Stimulated activated CD4-positive, alpha-beta T cell treated with anti-CD3 and anti-CD28 coated beads, Interleukin-2, amount 100 ng/mL, for 48 hours (primary cell): Measurements from ENCODE around the gene SARDH.

Experiments
- DNase-seq, 2 donors: peaks; one replicate each; pipeline ENCODE4 v3.0.0-alpha.2; 2020

The SARDH gene

DNA sequence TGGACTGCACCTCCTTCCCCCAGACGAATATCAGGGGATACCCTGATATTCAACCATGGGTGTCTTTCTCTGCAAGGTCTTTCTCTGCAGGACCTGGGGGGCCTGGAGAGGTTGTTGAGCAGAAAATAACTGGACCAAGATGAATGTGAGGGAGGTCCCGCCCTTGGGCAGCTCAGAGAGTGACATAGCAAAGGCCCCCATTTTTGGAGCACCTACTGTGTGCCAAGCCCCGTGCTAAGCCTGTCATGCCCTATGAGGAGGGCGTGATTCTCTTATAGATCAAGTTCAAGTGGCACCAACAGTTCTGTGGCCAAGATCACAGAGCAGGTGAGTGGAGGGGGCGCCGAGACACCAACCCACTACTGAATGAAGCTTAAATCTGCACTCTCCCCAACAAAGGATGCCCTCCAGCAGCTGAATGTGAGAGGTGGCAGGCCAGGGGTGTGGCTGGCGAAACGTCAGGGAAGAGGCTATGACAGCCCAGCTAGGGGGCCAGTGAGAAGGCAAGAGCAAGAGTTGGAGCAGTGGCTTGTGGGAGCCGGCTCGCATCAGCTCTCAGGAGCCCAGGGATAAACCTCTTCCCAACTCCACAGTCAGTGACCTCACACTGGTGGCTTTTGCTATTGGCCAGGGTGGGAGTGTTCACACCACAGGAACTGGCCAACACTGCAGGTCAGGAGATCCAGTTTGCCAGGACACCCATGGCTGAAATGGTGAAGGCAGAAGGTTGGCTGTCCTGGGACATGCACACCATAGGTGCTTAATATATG, 5.3 kb downstream of the SARDH start:
- DNase-seq = no peak

DNA sequence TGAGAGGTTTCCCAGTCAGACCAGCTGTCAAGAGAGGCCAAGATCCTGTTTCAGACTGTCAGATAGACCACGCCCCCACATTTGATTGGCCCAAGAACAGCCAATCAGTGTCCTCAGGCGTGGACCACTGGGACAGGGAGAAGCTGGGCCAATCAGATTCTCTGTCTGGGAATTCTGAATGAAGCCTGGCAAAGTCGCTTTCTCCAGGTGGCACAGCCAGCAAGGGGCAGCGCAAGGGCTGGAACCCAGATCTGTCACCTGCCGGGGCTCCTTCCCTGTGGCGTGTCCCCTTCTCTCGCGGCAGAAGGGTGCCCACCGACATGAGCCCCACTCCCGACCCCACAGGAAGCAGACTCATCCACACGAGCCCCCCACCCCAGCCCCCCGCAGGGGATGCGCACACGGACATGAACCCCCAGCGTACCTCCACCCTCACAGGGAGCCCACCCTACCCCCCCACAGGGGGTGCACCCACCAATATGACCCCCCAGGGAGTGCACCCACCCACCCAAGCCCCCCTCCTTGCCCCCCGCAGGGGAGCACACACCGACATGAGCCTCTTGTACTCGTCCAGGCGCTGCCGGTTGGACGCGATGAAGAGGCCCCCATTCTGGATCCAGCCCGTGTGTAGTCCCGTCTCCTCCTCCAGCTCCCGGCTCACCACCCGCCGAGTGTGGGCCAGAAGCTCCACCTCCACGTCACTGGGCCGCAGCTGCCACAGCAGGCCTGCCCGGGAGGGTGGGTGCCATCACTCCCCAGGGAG, 6.1 kb downstream of the SARDH start:
- no peak for DNase-seq

DNA sequence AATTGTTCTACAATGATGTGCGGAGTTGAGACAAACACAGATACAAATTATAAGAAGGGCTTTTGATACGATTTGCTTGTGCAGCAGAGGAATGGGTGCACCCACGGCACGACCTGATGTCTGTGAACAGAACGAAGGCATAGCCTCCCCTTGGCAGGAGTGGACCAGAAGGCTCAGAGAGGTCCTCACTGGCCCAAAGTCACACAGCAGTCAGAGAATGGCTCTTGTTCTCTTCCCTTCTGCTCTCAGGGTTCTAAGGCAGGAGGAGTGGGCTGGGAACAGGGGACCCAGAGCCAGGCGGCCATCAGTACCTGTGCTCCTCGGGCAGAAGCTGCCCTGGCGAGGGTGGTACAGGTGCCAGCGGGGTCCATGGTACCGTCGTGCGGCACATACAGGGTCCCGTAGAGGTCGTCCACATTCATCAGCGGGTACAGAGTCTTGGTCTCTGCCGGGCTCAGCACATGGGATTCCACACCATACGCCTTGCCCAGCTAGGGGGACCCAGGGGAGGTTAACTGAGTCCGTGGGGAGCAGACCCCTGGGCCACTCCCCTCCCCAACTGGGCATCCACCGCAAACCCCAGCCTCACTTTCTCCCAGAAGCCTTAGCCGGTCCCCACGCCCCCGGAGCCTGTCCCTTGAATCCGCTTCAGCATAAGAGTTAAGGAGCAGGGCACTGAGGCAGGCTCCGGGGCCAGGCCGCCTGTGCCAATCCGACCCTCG, 7.0 kb downstream of the SARDH start:
- DNase-seq = no peak

DNA sequence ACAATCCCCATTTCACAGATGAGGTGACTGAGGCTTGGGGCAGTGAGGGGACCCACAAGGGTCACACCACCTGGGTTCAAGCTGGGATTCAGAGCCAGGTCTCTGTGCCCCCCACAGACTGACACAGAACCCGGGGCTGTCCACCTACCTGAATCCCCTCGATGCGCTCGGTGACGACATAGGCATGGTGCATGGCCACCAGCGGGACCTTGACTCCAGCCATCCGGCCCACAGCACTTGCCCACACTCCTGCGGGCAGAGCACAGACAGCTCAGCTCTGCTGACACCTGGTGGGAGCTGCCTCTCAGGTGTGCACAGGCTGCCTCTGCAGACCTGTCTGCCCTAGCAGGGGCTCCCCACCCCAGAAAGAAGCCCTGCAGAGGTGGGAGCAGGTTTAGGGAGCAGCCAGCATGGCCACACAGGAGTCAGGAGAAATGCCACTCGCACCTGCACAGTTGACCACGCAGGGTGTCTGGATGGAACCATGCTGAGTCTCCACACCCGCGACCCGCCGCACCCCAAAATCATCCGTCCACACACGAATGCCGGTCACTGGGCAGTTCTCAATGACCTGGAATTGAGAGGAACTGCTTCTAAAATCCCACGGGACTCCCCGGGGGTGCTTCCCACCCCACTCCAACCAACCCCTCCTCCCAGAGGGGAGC, 8.4 kb downstream of the SARDH start:
- DNase-seq = no peak

DNA sequence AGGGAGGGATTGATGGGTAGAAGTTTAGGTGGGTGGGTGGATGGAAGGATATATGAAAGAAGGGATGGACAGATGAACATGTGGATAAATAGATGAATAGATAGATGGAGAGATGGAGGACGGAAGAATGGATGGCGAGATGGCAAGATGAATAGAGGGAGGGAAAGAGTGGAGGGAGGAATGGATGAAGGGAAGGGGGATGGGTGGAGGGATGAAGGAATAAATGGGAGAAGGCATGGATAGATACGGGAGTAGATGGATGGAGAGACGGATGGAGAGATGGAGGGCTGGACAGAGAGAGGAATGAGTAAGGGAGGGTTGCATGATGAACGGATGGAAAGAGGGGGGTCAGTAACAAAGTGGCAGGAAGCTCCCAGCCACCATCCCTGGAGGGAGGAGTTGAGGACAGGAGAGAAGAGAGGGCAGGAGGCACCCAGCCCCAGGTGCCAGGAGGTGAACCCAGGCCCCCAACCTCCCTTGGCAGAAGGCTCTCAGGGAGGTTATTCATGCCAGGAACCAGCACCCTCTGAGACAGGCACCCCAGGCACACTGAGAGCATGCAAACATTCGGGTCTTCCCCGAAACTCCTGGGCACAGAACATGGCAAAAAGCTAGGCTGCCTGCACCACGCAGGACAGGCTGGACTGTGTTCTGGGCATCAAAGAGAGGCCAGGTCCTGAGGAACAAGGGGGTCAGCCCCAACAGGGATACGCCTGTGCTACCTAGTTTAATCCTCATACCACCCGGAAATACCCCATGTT, 9.1 kb downstream of the SARDH start:
- DNase-seq = no peak

DNA sequence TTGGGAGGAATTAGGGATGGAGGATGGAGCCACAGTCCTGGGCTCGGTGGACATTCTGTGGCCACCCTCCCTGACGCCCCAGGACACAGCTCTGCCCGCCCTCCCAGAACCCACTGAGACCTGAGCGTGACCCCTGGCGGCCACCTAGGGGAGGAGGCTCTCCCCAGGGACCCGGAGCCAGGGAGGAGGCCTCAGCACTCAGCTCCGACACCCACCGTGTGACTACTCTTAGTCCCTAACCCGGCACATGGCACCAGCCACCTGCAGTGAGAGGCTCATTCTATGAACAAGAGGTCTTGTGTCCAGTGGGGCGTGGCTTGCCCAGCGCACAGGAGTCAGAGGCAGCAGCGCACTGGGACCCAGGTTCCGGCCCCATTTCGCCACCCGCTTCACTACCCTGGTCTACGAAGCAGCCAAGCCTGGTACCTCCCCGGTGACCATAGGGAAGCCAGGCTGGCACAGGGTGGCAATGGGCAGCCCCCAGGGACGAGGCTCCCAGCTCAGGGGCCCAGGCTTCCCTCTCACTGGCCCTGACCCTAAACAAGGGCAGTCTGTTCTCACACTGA, 10.2 kb downstream of the SARDH start:
- no peak for DNase-seq

DNA sequence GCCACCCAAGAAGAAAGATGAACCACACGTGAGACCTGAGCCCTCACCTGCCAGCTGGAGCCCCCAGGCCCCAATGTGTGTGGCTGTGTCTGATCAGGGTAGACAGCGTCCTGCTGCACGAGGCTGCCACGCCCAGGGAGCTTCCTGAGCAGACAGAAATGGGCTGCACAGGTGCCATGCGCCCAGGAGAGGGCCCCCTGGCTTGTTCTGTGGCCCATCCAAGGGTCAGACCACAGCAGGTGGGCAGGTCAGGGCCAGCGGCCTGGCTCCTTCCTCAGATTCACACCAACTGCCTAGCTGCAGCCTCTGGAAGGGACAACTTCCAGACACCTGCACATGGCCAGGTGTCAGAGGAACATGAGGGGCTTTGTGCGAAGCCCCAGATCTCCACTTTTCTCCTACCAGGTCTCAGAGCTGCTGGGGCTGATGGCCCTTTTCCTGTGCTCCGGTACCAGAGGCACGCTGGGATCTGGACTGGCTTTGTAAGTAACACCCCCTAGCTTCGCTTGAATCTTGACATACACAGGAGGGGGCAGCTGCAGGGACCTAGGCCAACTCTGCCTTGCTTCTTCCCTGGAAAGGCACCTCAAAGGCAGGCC, 10.8 kb downstream of the SARDH start:
- no peak for DNase-seq

DNA sequence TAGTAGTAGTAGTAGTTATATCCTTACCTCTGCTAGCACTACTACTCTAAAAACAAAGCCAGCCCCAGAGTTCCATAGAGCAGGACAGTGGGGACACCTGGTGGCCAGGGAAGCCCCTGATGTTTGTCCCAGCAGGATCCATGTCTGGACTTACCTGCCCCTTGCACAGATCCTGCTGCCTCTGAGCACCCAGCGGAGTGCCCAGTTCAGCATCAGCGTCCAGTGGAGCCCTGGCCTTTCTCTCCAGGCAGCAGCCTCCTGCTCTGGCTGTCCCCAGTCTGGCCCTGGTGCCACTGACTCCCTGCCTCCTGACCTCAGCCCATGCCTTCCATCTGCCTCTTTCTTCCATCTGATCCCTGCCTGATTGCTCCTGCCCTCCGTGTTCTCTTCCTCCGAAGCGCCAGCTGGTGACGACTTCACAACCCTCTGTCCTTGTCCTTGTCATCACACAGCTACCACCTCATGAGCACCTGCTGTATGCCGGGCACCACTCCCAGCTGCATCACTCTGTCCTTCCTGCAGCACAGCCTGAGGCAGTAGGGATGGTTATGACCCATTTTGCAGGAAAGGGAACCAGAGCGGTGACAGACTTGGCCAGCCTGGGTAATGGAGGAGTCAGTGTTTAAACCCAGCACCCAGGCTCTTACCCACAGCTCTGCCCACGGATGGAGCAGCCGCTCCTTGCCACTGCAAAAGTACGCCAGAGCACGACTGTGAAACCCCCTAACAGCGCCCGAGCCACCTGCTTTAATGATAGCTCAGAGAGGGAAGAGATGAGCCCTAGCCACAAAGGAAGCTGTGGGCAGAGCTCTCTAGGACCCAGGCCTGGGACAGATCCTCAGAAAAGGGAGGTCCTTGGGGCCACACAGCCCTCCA, 11.5 kb downstream of the SARDH start:
- DNase-seq = peak; percentile 45 to 51

DNA sequence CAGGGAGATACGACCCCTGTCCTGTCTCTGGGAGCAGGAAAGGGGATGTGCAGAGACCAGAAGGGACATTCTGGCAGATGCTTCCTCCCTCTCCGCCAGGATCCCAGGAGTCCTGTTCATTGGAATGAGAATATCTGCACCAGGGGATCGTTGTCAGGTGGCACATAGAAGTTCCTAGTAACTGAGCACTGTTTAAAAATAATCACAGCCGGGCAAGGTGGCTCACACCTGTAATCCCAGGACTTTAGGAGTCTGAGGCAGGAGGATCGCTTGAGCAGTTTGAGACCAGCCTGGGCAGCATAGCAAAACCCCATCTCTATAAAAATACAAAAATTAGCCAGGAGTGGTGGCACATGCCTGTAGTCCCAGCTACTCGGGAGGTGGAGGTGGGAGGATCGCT, 12.3 kb downstream of the SARDH start:
- no peak for DNase-seq

DNA sequence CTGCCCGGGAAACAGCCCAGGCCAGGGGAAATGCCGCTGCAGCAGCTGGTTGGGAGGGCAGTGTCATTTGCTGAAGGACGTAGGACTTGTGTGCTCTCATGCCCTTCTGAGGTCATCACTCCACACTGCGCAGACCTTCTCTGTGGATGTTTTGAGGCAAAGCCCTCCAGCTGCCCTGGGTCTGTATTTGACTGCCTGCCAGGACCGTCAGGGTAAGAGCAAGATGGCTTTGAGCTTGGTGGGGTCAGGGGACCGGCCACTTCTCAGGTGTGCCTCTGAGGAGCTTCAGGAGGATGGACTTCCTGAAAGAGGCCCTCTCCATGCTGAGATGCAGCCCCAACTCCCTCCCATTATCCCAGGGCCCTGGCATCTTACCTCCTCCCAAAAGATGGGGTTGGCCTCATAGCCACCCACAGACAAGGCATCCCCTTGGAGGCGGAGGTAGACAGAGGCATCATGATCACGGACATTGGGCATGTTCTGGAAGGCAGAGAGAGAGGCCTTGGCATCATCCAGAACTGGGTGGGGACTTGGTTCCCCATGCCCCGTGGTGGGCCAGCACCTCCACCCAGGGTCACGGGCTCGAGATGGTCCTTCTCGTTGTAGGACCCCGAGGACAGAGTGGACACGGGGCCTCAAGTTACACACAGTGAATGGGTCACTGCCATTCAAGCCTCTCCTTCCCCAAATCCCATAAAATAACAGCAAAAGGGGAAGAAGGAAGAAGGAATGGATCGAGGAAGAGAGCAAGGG, 19.4 kb downstream of the SARDH start:
- DNase-seq = no peak

DNA sequence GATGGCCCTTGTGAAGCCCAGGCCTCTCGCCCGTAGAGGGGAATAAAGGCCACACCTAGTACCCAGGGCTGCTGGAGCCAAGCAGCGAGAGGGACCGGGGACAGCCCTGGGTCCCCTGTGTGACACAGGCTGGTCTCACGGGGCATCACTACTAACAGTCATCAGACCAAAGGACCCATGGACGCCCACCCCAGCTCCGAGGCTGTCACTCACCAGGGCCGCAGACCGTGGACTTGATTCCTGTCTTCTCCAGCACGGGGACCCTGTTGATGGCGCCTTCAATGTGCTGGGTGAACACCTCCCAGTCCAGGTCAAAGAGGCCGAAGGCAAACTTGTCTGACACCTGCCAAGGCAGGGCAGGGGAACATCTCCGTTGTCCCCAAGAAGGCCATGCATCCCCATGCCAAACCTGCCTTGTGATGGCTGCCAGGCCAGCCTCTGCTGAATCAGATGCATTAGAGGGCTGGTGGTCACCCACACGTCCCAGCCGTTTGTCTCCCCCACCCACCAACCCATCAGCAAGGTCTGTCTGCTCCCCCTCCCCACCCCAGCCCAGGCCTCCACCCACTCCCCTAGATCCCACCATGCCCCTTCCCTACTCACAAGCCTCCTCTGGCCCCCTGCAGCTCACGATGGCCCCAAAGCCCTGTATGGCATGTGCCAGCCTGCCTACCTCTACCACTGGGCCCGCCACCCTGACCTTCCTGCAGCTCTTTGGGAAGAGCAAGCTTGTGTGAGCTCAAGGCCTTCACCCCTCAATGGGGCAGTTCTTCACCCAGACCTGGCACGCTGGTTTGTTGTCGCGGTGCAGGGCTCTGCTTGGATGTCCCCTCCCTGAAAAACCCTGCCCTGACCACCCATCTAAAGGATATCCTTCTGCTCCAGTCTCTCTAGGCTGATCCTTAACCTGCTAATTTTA, 20.8 kb downstream of the SARDH start:
- DNase-seq = no peak

DNA sequence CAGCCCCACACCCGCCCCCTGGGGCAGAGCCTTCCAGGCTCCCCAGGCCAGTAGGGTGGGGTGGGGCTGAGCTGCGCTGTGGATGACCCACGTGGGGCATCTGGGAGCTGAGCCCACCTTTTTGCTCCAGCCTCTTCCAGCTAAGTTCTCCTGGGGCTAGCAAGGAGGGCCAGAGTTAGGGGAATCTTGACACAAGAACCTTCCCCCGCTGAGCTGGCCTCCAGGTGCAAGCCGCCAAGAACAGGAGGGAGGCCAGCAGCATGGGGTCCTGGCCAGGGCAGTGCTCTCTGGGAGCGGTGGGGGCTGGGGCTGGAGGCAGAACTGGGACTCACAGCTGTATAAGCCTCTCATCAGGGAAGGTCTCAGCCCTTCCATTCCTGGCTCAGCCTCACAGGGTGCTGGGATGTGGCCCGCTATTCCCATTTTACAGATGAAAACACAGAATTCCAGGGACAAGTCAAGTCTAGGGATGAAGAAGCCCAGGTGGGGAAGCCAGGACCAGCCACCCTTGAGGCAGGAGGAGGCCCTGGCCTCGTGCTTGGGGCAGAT, 21.5 kb downstream of the SARDH start:
- no peak for DNase-seq

DNA sequence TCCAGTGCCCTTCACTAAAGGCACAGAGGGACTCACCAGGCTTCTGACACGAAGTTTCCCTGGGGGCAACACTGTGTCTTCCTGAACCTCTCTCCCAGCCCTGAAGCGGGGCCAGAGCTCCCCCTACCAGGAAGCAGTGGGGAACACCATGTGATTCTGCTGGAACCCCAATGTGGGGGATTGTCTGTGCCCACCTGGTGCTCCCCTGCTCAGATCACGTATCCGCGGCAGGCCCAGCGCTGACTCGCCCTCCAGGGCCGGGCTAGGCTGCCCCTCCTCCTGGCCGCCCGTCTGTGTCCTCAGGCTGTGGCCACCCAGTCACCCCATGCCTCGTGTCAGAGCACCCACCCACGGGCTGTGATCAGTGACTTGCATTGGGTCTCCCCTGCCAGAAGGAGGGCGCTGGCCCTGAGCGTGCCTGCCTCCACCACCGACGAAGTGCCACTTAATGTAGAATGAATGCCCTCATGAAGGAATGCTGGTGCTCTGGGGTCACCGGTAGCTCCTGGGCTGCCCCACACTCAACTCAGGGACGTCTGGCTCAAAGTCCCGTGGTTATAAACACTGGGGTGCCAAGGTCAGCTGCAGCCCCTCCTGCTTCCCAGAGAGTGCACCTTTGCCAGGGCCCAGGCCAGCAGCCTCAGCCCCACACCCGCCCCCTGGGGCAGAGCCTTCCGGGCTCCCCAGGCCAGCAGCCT, 22.1 kb downstream of the SARDH start:
- no peak for DNase-seq

DNA sequence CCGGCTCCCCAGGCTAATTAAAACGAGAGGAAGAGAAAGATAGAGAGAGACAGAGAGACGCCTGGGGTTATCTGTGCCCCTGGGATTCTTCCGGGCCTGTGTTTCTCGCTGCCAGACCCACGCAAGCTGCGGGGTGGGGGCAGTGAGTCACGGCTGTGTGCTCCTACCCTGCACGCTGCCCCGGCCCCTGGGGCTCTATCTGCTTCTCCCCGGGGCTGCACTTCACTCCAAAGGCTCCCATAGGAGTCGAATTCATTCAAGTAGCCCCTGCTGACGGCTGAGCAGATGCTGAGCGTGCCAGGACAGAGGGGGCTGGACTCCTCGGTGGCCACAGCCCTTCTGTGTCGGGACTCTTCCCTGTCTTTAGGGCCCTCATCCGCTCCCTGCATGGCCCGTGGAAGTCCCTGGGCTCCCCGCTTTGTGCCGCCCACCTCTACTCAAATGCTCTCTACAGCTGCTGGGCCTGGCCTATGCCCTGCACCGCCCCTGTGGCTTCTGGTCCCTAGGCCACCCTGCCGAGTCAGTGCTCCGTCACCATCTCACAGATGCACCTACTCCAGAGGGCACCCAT, 22.8 kb downstream of the SARDH start:
- DNase-seq = no peak

DNA sequence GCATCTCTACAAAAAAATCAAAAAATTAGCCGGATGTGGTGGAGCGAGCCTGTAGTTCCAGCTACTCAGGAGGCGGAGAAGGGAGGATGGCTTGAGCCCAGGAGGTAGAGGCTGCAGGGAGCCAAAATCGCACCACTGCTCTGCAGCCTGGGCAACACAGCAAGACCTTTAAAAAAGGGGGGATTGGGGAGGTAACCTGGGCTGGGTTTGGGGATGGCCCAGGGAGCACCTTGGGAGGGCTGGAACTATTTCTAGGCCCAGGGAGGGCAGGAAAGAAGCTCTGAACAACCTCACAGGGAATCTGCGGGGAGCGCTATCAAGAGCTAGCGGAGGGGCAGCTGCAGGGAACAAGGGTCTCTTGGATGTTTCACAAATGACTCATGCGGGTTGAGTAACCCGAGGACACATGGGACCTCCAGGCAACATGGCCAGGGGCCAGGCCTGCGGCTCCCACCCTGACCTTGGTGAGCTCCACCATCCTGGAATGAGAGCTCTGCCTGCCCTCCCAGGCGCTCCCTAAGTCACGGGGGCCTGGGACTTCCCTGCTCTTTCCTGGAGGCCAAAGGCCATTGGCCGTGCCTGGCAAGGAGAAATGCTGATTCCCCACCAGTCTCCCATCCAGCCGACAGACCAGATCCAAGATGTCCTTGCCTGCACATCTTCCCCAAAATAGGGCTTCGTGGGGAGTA, 23.4 kb downstream of the SARDH start:
- no peak for DNase-seq

DNA sequence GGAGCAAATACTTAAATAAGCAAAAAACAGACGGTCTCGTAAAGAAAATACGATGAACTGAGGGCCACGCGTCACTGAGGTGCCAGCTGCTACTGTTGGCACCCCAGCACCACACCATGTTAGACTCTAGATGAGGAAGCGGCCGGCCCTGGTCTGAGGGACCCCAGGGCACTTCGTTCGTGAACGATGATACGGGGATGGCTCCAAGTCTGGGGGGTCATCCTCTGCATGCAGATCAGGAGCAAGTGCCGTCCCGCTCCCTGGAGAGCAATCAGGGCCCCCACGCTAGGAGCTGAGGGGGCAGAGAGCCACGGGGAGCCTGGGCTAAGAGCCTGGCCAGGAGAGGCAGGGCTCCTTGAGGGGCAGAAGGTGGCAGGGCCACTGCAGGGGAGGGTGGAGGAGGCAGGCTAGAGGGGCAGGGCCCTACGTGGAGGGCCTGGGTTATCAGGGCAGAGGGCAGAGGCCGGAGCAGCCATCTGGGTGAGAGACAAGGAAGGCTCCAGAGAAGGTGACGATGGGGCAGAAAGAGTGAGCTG, 24.1 kb downstream of the SARDH start:
- DNase-seq = no peak
